Vagina (tissue), 2 donors: Measurements from ENCODE around the gene RAB13. TPM values are rescaled to one million over a fixed set of nuclear protein-coding genes. Genes with fewer than 3 reads are reported as not detected.

Experiments
- DNase-seq, 2 donors: peaks; one replicate each; pipeline ENCODE4 v3.0.0-alpha.2; 2017; ENCODE audit errors: extremely low spot score in 2 of 2
- H3K27ac ChIP-seq: fragments of 200-600 bp; sonication (generic); one replicate; pipeline ENCODE4 v1.5.1; 2019
- H3K27me3 ChIP-seq: fragments of 200-600 bp; sonication (generic); one replicate; pipeline ENCODE4 v1.5.1; 2019
- H3K36me3 ChIP-seq, 2 donors: fragments of 200-600 bp; sonication (generic); one replicate each; pipeline ENCODE4 v1.5.1; 2017 to 2019
- H3K4me1 ChIP-seq: fragments of 200-600 bp; sonication (generic); one replicate; pipeline ENCODE4 v1.5.1; 2019
- H3K4me3 ChIP-seq, 2 donors: fragments of 200-600 bp; sonication (generic); 1 replicate in 1 of 2; 2 replicates in 1 of 2; pipeline ENCODE4 v1.5.1; 2016 to 2019
- H3K9me3 ChIP-seq: fragments of 200-600 bp; sonication (generic); one replicate; pipeline ENCODE4 v1.5.1; 2019
- POLR2A ChIP-seq, 2 donors: fragments of 450-650 bp; IDR thresholded peaks; one replicate each; pipeline ENCODE4 v1.6.1; 2017; ENCODE audit warnings: antibody characterized with exemption in 2 of 2, mild to moderate bottlenecking in 2 of 2, moderate library complexity in 2 of 2
- POLR2AphosphoS5 ChIP-seq, 2 donors: sonication (generic); formaldehyde crosslinking; IDR thresholded peaks; one replicate each; pipeline ENCODE4 v1.9.0; 2017; ENCODE audit warnings: antibody characterized with exemption in 2 of 2, mild to moderate bottlenecking in 2 of 2, low read depth in 1 of 2; ENCODE audit not compliant: insufficient read depth in 1 of 2
- intact Hi-C: fragments of 100-400 bp; cut with DNase I; formaldehyde crosslinking; loops from one replicate; pipeline ENCODE4 v1.15.1; 2023
- total RNA-seq: library from RNA; depleted of rRNA; stranded (reverse); fragments of >200 nt; gene quantifications from one replicate; pipeline ENCODE4 v1.2.3, GENCODE V29; 2016
- TF ChIP-seq, protein P1 (sequence below), 3 experiments: fragments of 450-650 bp in 2 of 3; fragments of 200-600 bp in 1 of 3; sonication (generic) in 1 of 3; IDR thresholded peaks; one replicate each; pipeline ENCODE4 v1.5.1; 2017 to 2019; ENCODE audit warnings: antibody characterized with exemption in 3 of 3, mild to moderate bottlenecking in 2 of 3, moderate library complexity in 2 of 3

RAB13 gene
- total RNA-seq, 1 donor from 2014 or later = 49.8 TPM

- intact Hi-C loops = no loop called here
- H3K27ac ChIP-seq = no peak overlapping the region
- no peaks in the 10 kb centered on the region for H3K9me3 ChIP-seq
- H3K27me3 ChIP-seq = no peaks in the 10 kb centered on the region
- peaks cover 0 to 18% of the 10 kb centered on the region in 2 donors for H3K36me3 ChIP-seq
- no peak overlapping the region for H3K4me3 ChIP-seq
- no peak for DNase-seq
- H3K4me1 ChIP-seq = peaks cover 31% of the 10 kb centered on the region
- TF ChIP-seq POLR2A (IDR thresholded peaks at IDR 0.05) (no peak), POLR2AphosphoS5 (IDR thresholded peaks at IDR 0.05; ENCODE audit: insufficient read depth in 1 of 2, low read depth in 1 of 2) (no peak)
- TF ChIP-seq, protein P1, sequence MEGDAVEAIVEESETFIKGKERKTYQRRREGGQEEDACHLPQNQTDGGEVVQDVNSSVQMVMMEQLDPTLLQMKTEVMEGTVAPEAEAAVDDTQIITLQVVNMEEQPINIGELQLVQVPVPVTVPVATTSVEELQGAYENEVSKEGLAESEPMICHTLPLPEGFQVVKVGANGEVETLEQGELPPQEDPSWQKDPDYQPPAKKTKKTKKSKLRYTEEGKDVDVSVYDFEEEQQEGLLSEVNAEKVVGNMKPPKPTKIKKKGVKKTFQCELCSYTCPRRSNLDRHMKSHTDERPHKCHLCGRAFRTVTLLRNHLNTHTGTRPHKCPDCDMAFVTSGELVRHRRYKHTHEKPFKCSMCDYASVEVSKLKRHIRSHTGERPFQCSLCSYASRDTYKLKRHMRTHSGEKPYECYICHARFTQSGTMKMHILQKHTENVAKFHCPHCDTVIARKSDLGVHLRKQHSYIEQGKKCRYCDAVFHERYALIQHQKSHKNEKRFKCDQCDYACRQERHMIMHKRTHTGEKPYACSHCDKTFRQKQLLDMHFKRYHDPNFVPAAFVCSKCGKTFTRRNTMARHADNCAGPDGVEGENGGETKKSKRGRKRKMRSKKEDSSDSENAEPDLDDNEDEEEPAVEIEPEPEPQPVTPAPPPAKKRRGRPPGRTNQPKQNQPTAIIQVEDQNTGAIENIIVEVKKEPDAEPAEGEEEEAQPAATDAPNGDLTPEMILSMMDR (IDR thresholded peaks at IDR 0.05) = no peak
Measured at GRCh38 chr1:153970346-153970745, 15.8 kb downstream of the RAB13 start.

- Histone ChIP-seq H3K36me3 (peaks cover 0 to 4% of the 10 kb centered on the region in 2 donors), H3K27me3 (no peaks in the 10 kb centered on the region), H3K9me3 (no peaks in the 10 kb centered on the region), H3K4me3 (no peak overlapping the region), H3K27ac (no peak overlapping the region), H3K4me1 (peaks cover 43% of the 10 kb centered on the region)
- no peak for DNase-seq
- intact Hi-C loops = no loop called here
- TF ChIP-seq, protein P1 (IDR thresholded peaks at IDR 0.05) = no peak
- no peak for TF ChIP-seq POLR2A (IDR thresholded peaks at IDR 0.05)
- TF ChIP-seq POLR2AphosphoS5 (IDR thresholded peaks at IDR 0.05; ENCODE audit: insufficient read depth in 1 of 2, low read depth in 1 of 2) = no peak
Measured at GRCh38 chr1:153968972-153969371, 17.2 kb downstream of the RAB13 start.

GRCh38 chr1:153968408-153968807 lies 17.7 kb downstream of the RAB13 start:
- Histone ChIP-seq H3K9me3 (no peaks in the 10 kb centered on the region), H3K4me1 (peaks cover 45% of the 10 kb centered on the region), H3K36me3 (no peaks in the 10 kb centered on the region), H3K4me3 (peak overlapping the region; percentile 63 to 65), H3K27me3 (no peaks in the 10 kb centered on the region), H3K27ac (peak overlapping the region; percentile 93)
- TF ChIP-seq POLR2AphosphoS5 (IDR thresholded peaks at IDR 0.05; ENCODE audit: insufficient read depth in 1 of 2, low read depth in 1 of 2) = no peak
- TF ChIP-seq POLR2A (IDR thresholded peaks at IDR 0.05) = no peak
- TF ChIP-seq, protein P1 (IDR thresholded peaks at IDR 0.05) = no peak
- intact Hi-C loops = no loop called here
- DNase-seq = no peak

- Histone ChIP-seq H3K36me3 (no peaks in the 10 kb centered on the region), H3K9me3 (no peaks in the 10 kb centered on the region), H3K27ac (peak overlapping the region; percentile 93), H3K4me1 (peaks cover 46% of the 10 kb centered on the region), H3K27me3 (no peaks in the 10 kb centered on the region), H3K4me3 (peak overlapping the region; percentile 63 to 65)
- intact Hi-C loops = no loop called here
- no peak for DNase-seq
- TF ChIP-seq POLR2AphosphoS5 (IDR thresholded peaks at IDR 0.05; ENCODE audit: insufficient read depth in 1 of 2, low read depth in 1 of 2) = no peak
Measured at GRCh38 chr1:153968000-153968363, 18.2 kb downstream of the RAB13 start.

DNA sequence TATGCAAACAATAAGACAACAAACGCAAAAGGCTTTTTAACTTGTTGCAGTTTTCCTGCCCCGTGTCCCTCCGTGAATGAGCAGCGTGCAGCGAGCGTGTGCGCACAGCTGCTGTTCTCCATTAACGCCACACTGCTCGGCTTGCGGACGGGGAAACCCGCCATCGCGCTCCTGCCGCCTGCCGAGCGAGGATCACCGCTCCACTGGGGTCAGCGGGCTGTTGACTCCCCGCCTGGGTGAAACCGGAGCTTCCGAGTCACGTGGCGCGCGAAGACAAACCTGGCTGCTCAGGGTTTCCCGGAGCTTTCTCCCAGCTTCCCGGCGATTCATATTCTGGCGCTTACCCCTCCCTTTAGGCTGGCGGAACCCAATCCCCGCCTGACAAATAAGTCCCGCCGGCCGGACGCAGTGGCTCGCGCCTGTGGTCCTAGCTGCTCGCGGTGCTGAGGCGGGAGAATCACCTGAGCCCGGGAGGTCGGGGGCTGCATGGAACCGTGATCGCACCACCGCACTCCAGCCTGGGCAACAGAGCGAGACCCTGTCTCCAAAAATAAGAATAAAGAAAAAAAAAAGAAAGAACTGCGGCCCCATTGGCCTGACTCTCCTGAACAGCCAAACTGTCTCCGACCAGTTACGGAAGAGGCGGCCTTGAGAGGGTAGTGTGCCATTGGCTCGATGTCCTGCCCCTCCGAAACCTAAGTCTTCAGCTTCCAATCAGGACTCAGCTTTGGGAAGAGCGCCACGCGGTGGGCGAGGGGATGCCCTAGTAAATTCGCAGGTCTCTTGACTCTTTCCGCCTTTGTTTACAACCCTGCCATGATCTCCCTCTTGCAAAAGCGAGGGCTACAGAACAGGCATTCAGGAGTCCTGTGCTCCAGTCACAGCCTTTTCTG lies 18.8 kb downstream of the RAB13 start, which contains the start of gene CREB3L4:
TSS of gene CREB3L4 (plus strand) at position 796 of the 893 bp plus-strand sequence. CDS start 624 bp downstream, outside the sequence.
- Histone ChIP-seq H3K4me3 (peak within 1 kb of the TSS; percentile 63 to 65), H3K4me1 (peaks cover 52% of the 10 kb centered on the region), H3K36me3 (no peaks in the 10 kb centered on the region), H3K27ac (peak within 1 kb of the TSS; percentile 93), H3K9me3 (no peaks in the 10 kb centered on the region), H3K27me3 (no peaks in the 10 kb centered on the region)
- DNase-seq = peak in 1 of 2 donors; percentile 96
- TF ChIP-seq, protein P1 (IDR thresholded peaks at IDR 0.05) = peak in 2 of 3 experiments; percentile 16 to 31
- peak in 1 of 2 donors; percentile 58 for TF ChIP-seq POLR2A (IDR thresholded peaks at IDR 0.05)
- TF ChIP-seq POLR2AphosphoS5 (IDR thresholded peaks at IDR 0.05; ENCODE audit: insufficient read depth in 1 of 2, low read depth in 1 of 2) = peak; percentile 87 to 95
- intact Hi-C loops = no loop called here
